GM10266 (cell line): ENCODE data around the gene RCAN3.

Experiments used
- DNase-seq: peaks from one replicate; pipeline ENCODE4 v3.0.0; 2012; ENCODE audit errors: extremely low spot score
- CTCF ChIP-seq: IDR thresholded peaks from 2 replicates; pipeline ENCODE4 v1.5.1; 2012; ENCODE audit warnings: mild to moderate bottlenecking, low read depth; ENCODE audit not compliant: control insufficient read depth, insufficient read depth; ENCODE audit errors: missing control alignments

The RCAN3 gene

GRCh38 chr1:24463776-24464735 is 38.6 kb upstream of the RCAN3 start:
- no peak for TF ChIP-seq CTCF
- DNase-seq: no peak

- no peak for TF ChIP-seq CTCF
- DNase-seq: no peak
These were observed 37.5 kb upstream of the RCAN3 start for GRCh38 chr1:24465099-24465498.

- TF ChIP-seq CTCF: no peak
- DNase-seq: no peak
These were observed 37.0 kb upstream of the RCAN3 start for GRCh38 chr1:24465638-24466037.

GRCh38 chr1:24468685-24469316 is 33.8 kb upstream of the RCAN3 start:
- no peak for DNase-seq

GRCh38 chr1:24470592-24470991 is 32.0 kb upstream of the RCAN3 start:
- DNase-seq: no peak
- no peak for TF ChIP-seq CTCF

More at GRCh38 chr1:24468685-24469316, 33.8 kb upstream of the RCAN3 start:
- no peak for TF ChIP-seq CTCF

GRCh38 chr1:24472527-24473251 is 29.9 kb upstream of the RCAN3 start:
- no peak for DNase-seq
- no peak for TF ChIP-seq CTCF
